Ishikawa (cell line): ENCODE measurements around the gene ALDH5A1.

Experiments used
- CEBPB ChIP-seq: IDR thresholded peaks from 2 replicates; pipeline ENCODE4 v1.6.1; 2012
- EP300 ChIP-seq: IDR thresholded peaks from 2 replicates; pipeline ENCODE4 v1.6.1; 2012; ENCODE audit warnings: borderline replicate concordance
- RAD21 ChIP-seq: IDR thresholded peaks from 2 replicates; pipeline ENCODE4 v1.6.1; 2012; ENCODE audit warnings: low read depth
- TAF1 ChIP-seq: IDR thresholded peaks from 2 replicates; pipeline ENCODE4 v1.6.1; 2012; ENCODE audit warnings: low read depth, mild to moderate bottlenecking
- TEAD4 ChIP-seq: IDR thresholded peaks from 2 replicates; pipeline ENCODE4 v1.6.1; 2012
- YY1 ChIP-seq: IDR thresholded peaks from 2 replicates; pipeline ENCODE4 v1.6.1; 2012; ENCODE audit warnings: low read depth
- ZBTB7A ChIP-seq: IDR thresholded peaks from 2 replicates; pipeline ENCODE4 v1.6.1; 2012; ENCODE audit warnings: low read depth
- TF ChIP-seq, protein P1 (sequence below): IDR thresholded peaks from 2 replicates; pipeline ENCODE4 v1.6.1; 2012; ENCODE audit warnings: low read depth, mild to moderate bottlenecking

DNA sequence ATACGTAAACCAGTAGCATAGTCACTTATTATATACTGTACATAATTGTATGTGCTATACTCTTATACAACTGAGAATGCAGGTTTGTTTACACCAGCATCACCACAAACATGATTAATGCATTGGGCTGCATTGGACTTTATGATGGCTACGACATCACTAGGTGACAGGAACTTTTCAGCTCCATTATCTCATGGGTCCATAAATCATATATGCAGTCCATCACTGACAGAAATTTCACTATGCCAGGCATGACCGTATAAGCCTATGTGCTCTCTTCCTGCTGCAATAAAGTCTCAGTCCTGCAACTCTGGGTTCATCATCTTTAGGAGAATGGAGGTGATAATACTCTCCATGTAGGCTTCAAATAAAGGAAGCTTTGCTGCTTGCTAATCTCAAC lies 45.4 kb downstream of the ALDH5A1 start:
- no peak for TF ChIP-seq TAF1
- no peak for TF ChIP-seq ZBTB7A
- no peak for TF ChIP-seq TEAD4
- TF ChIP-seq CEBPB, result no peak
- no peak for TF ChIP-seq EP300
- TF ChIP-seq, protein P1, sequence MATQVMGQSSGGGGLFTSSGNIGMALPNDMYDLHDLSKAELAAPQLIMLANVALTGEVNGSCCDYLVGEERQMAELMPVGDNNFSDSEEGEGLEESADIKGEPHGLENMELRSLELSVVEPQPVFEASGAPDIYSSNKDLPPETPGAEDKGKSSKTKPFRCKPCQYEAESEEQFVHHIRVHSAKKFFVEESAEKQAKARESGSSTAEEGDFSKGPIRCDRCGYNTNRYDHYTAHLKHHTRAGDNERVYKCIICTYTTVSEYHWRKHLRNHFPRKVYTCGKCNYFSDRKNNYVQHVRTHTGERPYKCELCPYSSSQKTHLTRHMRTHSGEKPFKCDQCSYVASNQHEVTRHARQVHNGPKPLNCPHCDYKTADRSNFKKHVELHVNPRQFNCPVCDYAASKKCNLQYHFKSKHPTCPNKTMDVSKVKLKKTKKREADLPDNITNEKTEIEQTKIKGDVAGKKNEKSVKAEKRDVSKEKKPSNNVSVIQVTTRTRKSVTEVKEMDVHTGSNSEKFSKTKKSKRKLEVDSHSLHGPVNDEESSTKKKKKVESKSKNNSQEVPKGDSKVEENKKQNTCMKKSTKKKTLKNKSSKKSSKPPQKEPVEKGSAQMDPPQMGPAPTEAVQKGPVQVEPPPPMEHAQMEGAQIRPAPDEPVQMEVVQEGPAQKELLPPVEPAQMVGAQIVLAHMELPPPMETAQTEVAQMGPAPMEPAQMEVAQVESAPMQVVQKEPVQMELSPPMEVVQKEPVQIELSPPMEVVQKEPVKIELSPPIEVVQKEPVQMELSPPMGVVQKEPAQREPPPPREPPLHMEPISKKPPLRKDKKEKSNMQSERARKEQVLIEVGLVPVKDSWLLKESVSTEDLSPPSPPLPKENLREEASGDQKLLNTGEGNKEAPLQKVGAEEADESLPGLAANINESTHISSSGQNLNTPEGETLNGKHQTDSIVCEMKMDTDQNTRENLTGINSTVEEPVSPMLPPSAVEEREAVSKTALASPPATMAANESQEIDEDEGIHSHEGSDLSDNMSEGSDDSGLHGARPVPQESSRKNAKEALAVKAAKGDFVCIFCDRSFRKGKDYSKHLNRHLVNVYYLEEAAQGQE, result no peak
- no peak for TF ChIP-seq YY1
- TF ChIP-seq RAD21, result no peak
